Caco-2 (cell line): ENCODE data around the gene RAB40A. TPM values are rescaled to one million over a fixed set of nuclear protein-coding genes. Genes with fewer than 3 reads are reported as not detected.

Source experiments
- BruUV-seq: library from RNA; stranded (reverse); fragments of 400-500 nt; replicated peaks from 2 replicates; lab custom pipeline; 2021; lab: Mats Ljungman, UMichigan
- CTCF ChIA-PET: fragments of 300-600 bp; sonication (Branson Sonifier 250); formaldehyde crosslinking; loops from one replicate; lab custom pipeline; 2022; ENCODE audit warnings: antibody characterized with exemption; lab: Charles Lee
- POLR2A ChIA-PET: fragments of 300-600 bp; sonication (Branson Sonifier 250); formaldehyde crosslinking; loops from one replicate; lab custom pipeline; 2022; ENCODE audit warnings: antibody characterized with exemption; lab: Charles Lee
- DNase-seq, 2 experiments: peaks; one replicate each; pipeline versions ENCODE4 v3.0.0 to v3.0.0-alpha.2; 2020 to 2022
- H3K27me3 ChIP-seq: replicated peaks from 2 replicates; pipeline ENCODE4 v1.6.0; 2011; ENCODE audit warnings: low read length; ENCODE audit not compliant: control insufficient read depth, insufficient read depth
- H3K36me3 ChIP-seq: 2 replicates; pipeline ENCODE4 v1.5.1; 2011; ENCODE audit warnings: low read length; ENCODE audit not compliant: control insufficient read depth, insufficient read depth
- H3K4me1 ChIP-seq: fragments of 250-450 bp; sonication (Bioruptor Pico); 2 replicates; pipeline ENCODE4 v1.5.1; 2020; ENCODE audit warnings: mild to moderate bottlenecking
- H3K4me3 ChIP-seq: 2 replicates; pipeline ENCODE4 v1.5.1; 2011; ENCODE audit warnings: low read depth, mild to moderate bottlenecking, control low read depth, low read length
- H3K9me3 ChIP-seq: fragments of 250-450 bp; sonication (Bioruptor Pico); 2 replicates; pipeline ENCODE4 v1.5.1; 2020; ENCODE audit warnings: mild to moderate bottlenecking, moderate library complexity
- H3K27ac Mint-ChIP-seq: one replicate; pipeline ENCODE4 v1.8.0; 2022; ENCODE audit warnings: mixed read lengths; ENCODE audit not compliant: unreplicated experiment
- H3K27me3 Mint-ChIP-seq: one replicate; pipeline ENCODE4 v1.8.0; 2022; ENCODE audit warnings: mixed read lengths; ENCODE audit not compliant: insufficient read depth, unreplicated experiment
- H3K36me3 Mint-ChIP-seq: one replicate; pipeline ENCODE4 v1.8.0; 2022; ENCODE audit warnings: mild to moderate bottlenecking, mixed read lengths; ENCODE audit not compliant: insufficient read depth, unreplicated experiment
- H3K4me1 Mint-ChIP-seq: one replicate; pipeline ENCODE4 v1.8.0; 2022; ENCODE audit warnings: low read depth, mixed read lengths; ENCODE audit not compliant: unreplicated experiment
- H3K4me3 Mint-ChIP-seq: one replicate; pipeline ENCODE4 v1.8.0; 2022; ENCODE audit warnings: mild to moderate bottlenecking, moderate library complexity, mixed read lengths; ENCODE audit not compliant: unreplicated experiment
- H3K9me3 Mint-ChIP-seq: one replicate; pipeline ENCODE4 v1.8.0; 2022; ENCODE audit warnings: mixed read lengths; ENCODE audit not compliant: unreplicated experiment
- intact Hi-C: fragments of 100-400 bp; cut with micrococcal nuclease; formaldehyde crosslinking; loops from one replicate; pipeline ENCODE4 v1.10.0; 2022; ENCODE audit not compliant: unreplicated experiment
- total RNA-seq: library from RNA; stranded (reverse); gene quantifications from 2 replicates; pipeline ENCODE4 v1.2.3, GENCODE V29; 2022
- TF ChIP-seq, protein P1 (sequence below), 2 experiments: fragments of 200-600 bp in 1 of 2; IDR thresholded peaks; 1 replicate in 1 of 2; 2 replicates in 1 of 2; pipeline versions ENCODE4 v1.5.1 to v1.8.0; 2011 to 2022; ENCODE audit warnings: antibody characterized with exemption in 1 of 2, control low read depth in 1 of 2, inconsistent platforms in 1 of 2, low read depth in 1 of 2, low read length in 1 of 2, mild to moderate bottlenecking in 1 of 2, moderate library complexity in 1 of 2; ENCODE audit not compliant: insufficient read depth in 1 of 2, severe bottlenecking in 1 of 2, unreplicated experiment in 1 of 2

Gene RAB40A
- total RNA-seq, 1 experiment from 2014 or later = not detected

DNA sequence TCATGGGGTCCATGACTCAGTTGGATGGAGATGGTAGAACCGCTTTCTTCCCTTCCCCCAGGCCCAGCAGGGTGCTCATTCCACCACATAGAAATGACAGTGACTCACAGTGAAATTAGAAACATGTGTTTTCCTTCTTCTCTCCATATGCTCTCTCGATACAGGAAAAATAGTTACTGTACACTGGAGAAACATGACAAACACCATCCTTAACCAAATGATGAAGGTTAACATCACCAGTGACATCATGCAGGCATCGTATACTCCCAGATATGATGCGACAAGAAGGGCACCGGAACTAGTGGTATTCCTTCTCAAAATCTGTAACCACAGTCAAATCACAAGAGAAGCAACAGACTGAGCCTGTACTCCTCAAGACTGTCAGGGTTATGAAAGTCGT lies 11.7 kb upstream of the RAB40A start:
- Mint-ChIP-seq H3K27me3 (no peaks in the 10 kb centered on the region), H3K4me3 (no peak overlapping the region), H3K4me1 (no peaks in the 10 kb centered on the region), H3K36me3 (no peaks in the 10 kb centered on the region), H3K9me3 (no peaks in the 10 kb centered on the region), H3K27ac (no peak overlapping the region)
- DNase-seq = no peak
- CTCF ChIA-PET = no interaction called here
- no peaks in the 10 kb centered on the region for H3K9me3 ChIP-seq
- H3K36me3 ChIP-seq = no peaks in the 10 kb centered on the region
- POLR2A ChIA-PET = no interaction called here
- TF ChIP-seq, protein P1, sequence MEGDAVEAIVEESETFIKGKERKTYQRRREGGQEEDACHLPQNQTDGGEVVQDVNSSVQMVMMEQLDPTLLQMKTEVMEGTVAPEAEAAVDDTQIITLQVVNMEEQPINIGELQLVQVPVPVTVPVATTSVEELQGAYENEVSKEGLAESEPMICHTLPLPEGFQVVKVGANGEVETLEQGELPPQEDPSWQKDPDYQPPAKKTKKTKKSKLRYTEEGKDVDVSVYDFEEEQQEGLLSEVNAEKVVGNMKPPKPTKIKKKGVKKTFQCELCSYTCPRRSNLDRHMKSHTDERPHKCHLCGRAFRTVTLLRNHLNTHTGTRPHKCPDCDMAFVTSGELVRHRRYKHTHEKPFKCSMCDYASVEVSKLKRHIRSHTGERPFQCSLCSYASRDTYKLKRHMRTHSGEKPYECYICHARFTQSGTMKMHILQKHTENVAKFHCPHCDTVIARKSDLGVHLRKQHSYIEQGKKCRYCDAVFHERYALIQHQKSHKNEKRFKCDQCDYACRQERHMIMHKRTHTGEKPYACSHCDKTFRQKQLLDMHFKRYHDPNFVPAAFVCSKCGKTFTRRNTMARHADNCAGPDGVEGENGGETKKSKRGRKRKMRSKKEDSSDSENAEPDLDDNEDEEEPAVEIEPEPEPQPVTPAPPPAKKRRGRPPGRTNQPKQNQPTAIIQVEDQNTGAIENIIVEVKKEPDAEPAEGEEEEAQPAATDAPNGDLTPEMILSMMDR (IDR thresholded peaks at IDR 0.05; ENCODE audit: insufficient read depth in 1 of 2, low read depth in 1 of 2, low read length in 1 of 2, severe bottlenecking in 1 of 2, unreplicated experiment in 1 of 2) = no peak
- H3K27me3 ChIP-seq = no peaks in the 10 kb centered on the region
- H3K4me1 ChIP-seq = no peaks in the 10 kb centered on the region
- no peak overlapping the region for H3K4me3 ChIP-seq
- intact Hi-C loops = no loop called here
- no TSS peak for BruUV-seq

DNA sequence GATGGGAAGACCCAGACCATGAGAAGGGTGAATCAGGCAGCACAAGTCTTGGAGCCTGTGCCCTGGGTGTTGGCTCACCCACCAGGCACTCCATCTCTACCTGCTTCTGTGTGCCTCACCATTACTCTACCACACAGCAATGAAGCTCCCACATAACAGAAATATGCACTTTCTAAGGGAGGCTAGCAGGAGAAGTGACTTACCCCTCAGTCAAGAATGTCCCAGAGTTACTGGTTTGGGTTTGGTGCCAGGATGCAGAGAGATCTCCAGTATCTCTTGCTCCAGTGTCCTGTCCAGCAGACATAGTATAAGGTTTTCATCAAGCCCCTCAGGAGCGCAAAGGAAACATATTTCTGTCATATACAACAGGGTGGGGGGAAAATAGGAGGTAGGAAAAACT lies 11.3 kb upstream of the RAB40A start:
- Histone ChIP-seq H3K4me1 (no peaks in the 10 kb centered on the region), H3K4me3 (no peak overlapping the region), H3K36me3 (no peaks in the 10 kb centered on the region), H3K9me3 (no peaks in the 10 kb centered on the region), H3K27me3 (no peaks in the 10 kb centered on the region)
- Mint-ChIP-seq H3K27me3 (no peaks in the 10 kb centered on the region), H3K36me3 (no peaks in the 10 kb centered on the region), H3K27ac (no peak overlapping the region), H3K4me1 (no peaks in the 10 kb centered on the region), H3K4me3 (no peak overlapping the region), H3K9me3 (no peaks in the 10 kb centered on the region)
- no TSS peak for BruUV-seq
- ChIA-PET CTCF (no interaction called here), POLR2A (no interaction called here)
- intact Hi-C loops = no loop called here
- TF ChIP-seq, protein P1 (IDR thresholded peaks at IDR 0.05; ENCODE audit: insufficient read depth in 1 of 2, low read depth in 1 of 2, low read length in 1 of 2, severe bottlenecking in 1 of 2, unreplicated experiment in 1 of 2) = no peak
- no peak for DNase-seq

DNA sequence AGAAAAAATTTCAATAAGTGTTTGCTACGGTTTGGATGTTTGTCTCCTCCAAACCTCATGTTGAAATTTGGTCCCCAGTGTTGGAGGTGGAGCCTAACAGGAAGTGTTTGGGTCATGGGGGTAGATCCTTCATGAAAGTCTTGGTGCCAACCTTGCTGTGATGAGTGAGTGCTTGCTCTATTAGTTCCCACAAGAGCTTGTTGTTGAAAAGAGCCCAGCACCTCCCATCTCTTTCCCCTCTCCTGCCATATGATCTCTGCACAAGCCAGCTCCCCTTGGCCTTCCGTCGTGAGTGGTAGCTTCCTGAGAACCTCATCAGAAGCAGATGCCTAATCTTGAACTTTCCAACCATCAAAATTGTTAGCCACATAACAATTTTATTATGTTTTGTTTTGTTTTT lies 10.3 kb upstream of the RAB40A start:
- intact Hi-C loops = no loop called here

More for the DNA sequence above, 10.3 kb upstream of the RAB40A start:
- no peaks in the 10 kb centered on the region for H3K36me3 Mint-ChIP-seq
- no peaks in the 10 kb centered on the region for H3K27me3 Mint-ChIP-seq
- no peaks in the 10 kb centered on the region for H3K4me1 Mint-ChIP-seq
- TF ChIP-seq, protein P1 (IDR thresholded peaks at IDR 0.05; ENCODE audit: insufficient read depth in 1 of 2, low read depth in 1 of 2, low read length in 1 of 2, severe bottlenecking in 1 of 2, unreplicated experiment in 1 of 2) = no peak
- H3K27ac Mint-ChIP-seq = no peak overlapping the region
- CTCF ChIA-PET = no interaction called here
- POLR2A ChIA-PET = no interaction called here
- H3K4me3 Mint-ChIP-seq = no peak overlapping the region
- no peaks in the 10 kb centered on the region for H3K4me1 ChIP-seq
- no peak for DNase-seq
- H3K9me3 ChIP-seq = no peaks in the 10 kb centered on the region
- no peak overlapping the region for H3K4me3 ChIP-seq
- H3K36me3 ChIP-seq = no peaks in the 10 kb centered on the region
- no peaks in the 10 kb centered on the region for H3K27me3 ChIP-seq
- no TSS peak for BruUV-seq
- H3K9me3 Mint-ChIP-seq = no peaks in the 10 kb centered on the region
